A673 (cell line): ENCODE data around the gene OST4. TPM values are rescaled to one million over a fixed set of nuclear protein-coding genes. Genes with fewer than 3 reads are reported as not detected.
A peak's percentile ranks its signal among the peaks of the same experiment; 100 is the strongest.

ENCODE experiments used
- BruUV-seq: library from RNA; stranded (reverse); fragments of 400-500 nt; replicated peaks from 2 replicates; lab custom pipeline; 2021; lab: Mats Ljungman, UMichigan
- CTCF ChIA-PET: fragments of 300-600 bp; sonication (Branson Sonifier 250); formaldehyde crosslinking; loops from one replicate; lab custom pipeline; 2022; ENCODE audit warnings: antibody characterized with exemption; lab: Charles Lee
- POLR2A ChIA-PET: fragments of 300-600 bp; sonication (Branson Sonifier 250); formaldehyde crosslinking; loops from one replicate; lab custom pipeline; 2022; ENCODE audit warnings: antibody characterized with exemption; ENCODE audit not compliant: low non-redundant PET; lab: Charles Lee
- DNase-seq: peaks from one replicate; pipeline ENCODE4 v3.0.0-alpha.2; 2015; ENCODE audit warnings: low spot score
- H3K27ac ChIP-seq: fragments of 200-600 bp; sonication (generic); 2 replicates; pipeline ENCODE4 v1.5.1; 2016; ENCODE audit warnings: mixed run types, low read depth, mild to moderate bottlenecking, mixed read lengths, antibody characterized with exemption, low read length; ENCODE audit not compliant: poor library complexity, severe bottlenecking
- H3K27me3 ChIP-seq: fragments of 200-600 bp; sonication (generic); replicated peaks from 2 replicates; pipeline ENCODE4 v1.6.1; 2017; ENCODE audit warnings: mixed run types, low read depth, mild to moderate bottlenecking, mixed read lengths, antibody characterized with exemption, low read length; ENCODE audit not compliant: insufficient read depth, poor library complexity
- H3K36me3 ChIP-seq: fragments of 200-600 bp; sonication (generic); 2 replicates; pipeline ENCODE4 v1.6.1; 2016; ENCODE audit warnings: mixed run types, mild to moderate bottlenecking, mixed read lengths, antibody characterized with exemption, low read length; ENCODE audit not compliant: insufficient read depth, poor library complexity, severe bottlenecking
- H3K4me1 ChIP-seq: fragments of 200-600 bp; sonication (generic); 2 replicates; pipeline ENCODE4 v1.6.1; 2017; ENCODE audit warnings: mixed run types, mild to moderate bottlenecking, mixed read lengths, antibody characterized with exemption, low read length; ENCODE audit not compliant: insufficient read depth, poor library complexity, severe bottlenecking
- H3K4me3 ChIP-seq: fragments of 200-600 bp; sonication (generic); 2 replicates; pipeline ENCODE4 v1.5.1; 2016; ENCODE audit warnings: low read depth, mixed run types, mild to moderate bottlenecking, mixed read lengths, low read length; ENCODE audit not compliant: poor library complexity, severe bottlenecking
- H3K9me3 ChIP-seq: fragments of 200-600 bp; sonication (generic); 2 replicates; pipeline ENCODE4 v1.6.1; 2016; ENCODE audit warnings: mixed run types, low read depth, mild to moderate bottlenecking, mixed read lengths, antibody characterized with exemption, low read length; ENCODE audit not compliant: poor library complexity, severe bottlenecking
- EZH2 ChIP-seq: fragments of 200-600 bp; sonication (generic); IDR thresholded peaks from 2 replicates; pipeline ENCODE4 v1.6.1; 2017; ENCODE audit warnings: borderline replicate concordance, low read depth, mild to moderate bottlenecking, mixed read lengths, antibody characterized with exemption, low read length; ENCODE audit not compliant: poor library complexity, severe bottlenecking
- intact Hi-C: fragments of 100-400 bp; cut with micrococcal nuclease; formaldehyde crosslinking; loops from one replicate; pipeline ENCODE4 v1.10.0; 2022; ENCODE audit not compliant: unreplicated experiment
- total RNA-seq: library from RNA; stranded (reverse); gene quantifications from 2 replicates; pipeline ENCODE4 v1.2.3, GENCODE V29; 2021
- TF ChIP-seq, protein P1 (sequence below): fragments of 300-800, 200-600 bp; sonication (generic); conservative IDR thresholded peaks from 2 replicates; pipeline ENCODE4 v1.5.1; 2017; ENCODE audit warnings: low read depth, mild to moderate bottlenecking, antibody characterized with exemption, low read length, moderate library complexity, mixed read lengths

Gene OST4
- total RNA-seq, 1 experiment from 2014 or later, result 235 TPM

DNA sequence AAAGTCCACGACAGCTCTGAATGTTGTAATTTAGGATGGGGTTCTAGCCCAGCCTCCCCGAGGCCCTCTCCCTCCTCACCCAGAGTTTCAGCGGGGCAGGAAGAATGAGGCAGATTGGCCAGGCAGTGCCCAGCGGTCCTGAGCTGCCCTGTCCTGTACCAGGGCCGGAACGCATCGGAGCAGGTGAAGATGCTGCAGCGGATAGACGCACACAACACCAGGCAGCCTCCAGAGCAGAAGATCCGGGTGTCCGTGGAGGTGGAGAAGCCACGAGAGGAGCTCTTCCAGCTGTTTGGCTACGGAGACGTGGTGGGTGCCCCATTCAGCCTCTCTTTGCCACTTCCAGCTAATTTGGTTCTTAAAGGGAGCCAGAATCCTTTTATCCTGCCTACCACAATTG, 25.9 kb upstream of the OST4 start:
- intact Hi-C loops, result loop anchor here (5.0 kb wide), 1 partner anchor 205 kb away; no protein-coding TSS in a partner anchor
- POLR2A ChIA-PET, result no interaction called here
- no TSS peak for BruUV-seq
- Histone ChIP-seq H3K9me3 (no peaks in the 10 kb centered on the region), H3K4me3 (no peak overlapping the region), H3K27me3 (no peaks in the 10 kb centered on the region), H3K36me3 (peaks cover 3% of the 10 kb centered on the region), H3K27ac (no peak overlapping the region), H3K4me1 (no peaks in the 10 kb centered on the region)
- no peak for TF ChIP-seq EZH2
- DNase-seq, result no peak
- CTCF ChIA-PET, result no interaction called here

DNA sequence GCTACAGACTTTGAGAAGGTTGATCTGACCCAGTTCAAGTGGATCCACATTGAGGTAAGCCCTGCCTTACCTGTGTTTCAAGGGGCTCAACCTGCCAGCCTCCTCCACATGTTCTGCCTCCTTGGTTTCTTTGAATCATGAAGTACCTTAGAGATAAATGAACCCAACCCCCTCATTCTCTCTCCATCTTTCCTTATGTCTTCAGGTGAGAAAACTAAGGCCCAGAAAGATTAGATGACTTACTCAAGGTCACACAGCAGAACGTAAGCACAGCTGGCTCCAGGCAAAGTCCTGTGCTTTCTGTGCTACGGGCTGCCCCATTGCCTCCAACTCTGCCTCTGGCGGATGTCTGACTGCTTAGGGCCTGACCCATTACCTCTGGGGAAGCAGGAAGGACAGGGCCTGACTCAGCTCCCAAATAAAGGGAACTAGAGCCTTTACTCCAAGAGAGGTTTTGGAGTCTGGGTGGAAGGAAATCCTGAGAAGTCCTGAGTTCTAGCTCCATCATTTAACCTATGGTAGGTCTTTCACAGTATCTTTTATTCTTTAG, 25.4 kb upstream of the OST4 start:
- TF ChIP-seq, protein P1, sequence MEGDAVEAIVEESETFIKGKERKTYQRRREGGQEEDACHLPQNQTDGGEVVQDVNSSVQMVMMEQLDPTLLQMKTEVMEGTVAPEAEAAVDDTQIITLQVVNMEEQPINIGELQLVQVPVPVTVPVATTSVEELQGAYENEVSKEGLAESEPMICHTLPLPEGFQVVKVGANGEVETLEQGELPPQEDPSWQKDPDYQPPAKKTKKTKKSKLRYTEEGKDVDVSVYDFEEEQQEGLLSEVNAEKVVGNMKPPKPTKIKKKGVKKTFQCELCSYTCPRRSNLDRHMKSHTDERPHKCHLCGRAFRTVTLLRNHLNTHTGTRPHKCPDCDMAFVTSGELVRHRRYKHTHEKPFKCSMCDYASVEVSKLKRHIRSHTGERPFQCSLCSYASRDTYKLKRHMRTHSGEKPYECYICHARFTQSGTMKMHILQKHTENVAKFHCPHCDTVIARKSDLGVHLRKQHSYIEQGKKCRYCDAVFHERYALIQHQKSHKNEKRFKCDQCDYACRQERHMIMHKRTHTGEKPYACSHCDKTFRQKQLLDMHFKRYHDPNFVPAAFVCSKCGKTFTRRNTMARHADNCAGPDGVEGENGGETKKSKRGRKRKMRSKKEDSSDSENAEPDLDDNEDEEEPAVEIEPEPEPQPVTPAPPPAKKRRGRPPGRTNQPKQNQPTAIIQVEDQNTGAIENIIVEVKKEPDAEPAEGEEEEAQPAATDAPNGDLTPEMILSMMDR, result no peak
- no peak for TF ChIP-seq EZH2
- BruUV-seq, result no TSS peak
- intact Hi-C loops, result loop anchor here (5.0 kb wide), 1 partner anchor 205 kb away; no protein-coding TSS in a partner anchor

DNA sequence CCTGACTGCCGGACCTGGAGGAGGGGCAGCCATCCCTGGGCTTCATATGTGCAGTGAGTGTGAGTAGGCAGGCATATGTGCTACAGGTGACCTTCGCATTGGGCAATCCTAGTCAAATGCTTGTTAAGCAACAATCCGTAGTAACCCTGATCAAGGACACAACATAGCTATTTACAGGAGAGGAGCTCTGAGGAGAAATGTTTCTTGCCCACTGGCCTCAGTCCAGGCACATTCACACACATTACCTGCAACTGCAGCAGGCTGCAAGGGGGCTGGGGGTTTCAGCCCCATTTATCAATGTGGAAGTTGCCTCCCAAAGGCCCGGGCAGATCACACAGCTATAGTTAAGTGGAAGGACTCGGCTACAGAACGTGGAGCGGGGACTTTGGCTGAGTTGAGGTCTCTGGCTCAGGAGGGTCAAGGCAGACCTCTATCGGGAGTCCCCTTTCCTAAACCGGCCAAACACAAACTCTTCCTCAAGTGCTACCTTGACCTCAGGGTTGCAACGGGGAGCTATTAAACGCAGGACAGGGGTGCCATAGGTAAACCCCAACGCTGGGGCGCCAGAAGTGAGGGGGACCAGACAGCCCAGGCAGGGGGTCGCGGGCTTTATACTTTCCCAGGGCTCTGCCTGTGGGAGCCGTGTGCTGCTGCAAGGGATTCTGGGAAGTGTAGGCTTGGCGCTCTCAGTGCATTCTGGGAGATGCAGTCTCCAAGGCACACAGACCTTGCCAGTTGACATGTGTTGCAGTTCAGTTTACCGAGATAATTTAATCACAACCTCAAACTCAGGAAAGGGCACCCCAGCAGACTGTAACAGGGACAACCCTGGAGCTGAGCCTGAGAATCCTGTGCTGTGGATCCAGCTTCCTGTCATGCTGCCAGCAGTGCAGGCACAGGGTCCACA, 24.5 kb upstream of the OST4 start:
- Histone ChIP-seq H3K4me1 (no peaks in the 10 kb centered on the region), H3K4me3 (peak overlapping the region; percentile 10), H3K9me3 (no peaks in the 10 kb centered on the region), H3K36me3 (peaks cover 3% of the 10 kb centered on the region), H3K27ac (no peak overlapping the region), H3K27me3 (no peaks in the 10 kb centered on the region)
- TF ChIP-seq, protein P1, result no peak
- no peak for TF ChIP-seq EZH2
- peak; percentile 73 for DNase-seq
- BruUV-seq, result no TSS peak
- CTCF ChIA-PET, result no interaction called here
- POLR2A ChIA-PET, result no interaction called here
- intact Hi-C loops, result loop anchor here (5.0 kb wide), 1 partner anchor 206 kb away; no protein-coding TSS in a partner anchor

More for the DNA sequence above, 25.4 kb upstream of the OST4 start:
- no peaks in the 10 kb centered on the region for H3K27me3 ChIP-seq
- H3K9me3 ChIP-seq, result no peaks in the 10 kb centered on the region
- CTCF ChIA-PET, result no interaction called here
- no peaks in the 10 kb centered on the region for H3K4me1 ChIP-seq
- H3K36me3 ChIP-seq, result peaks cover 3% of the 10 kb centered on the region
- no peak overlapping the region for H3K27ac ChIP-seq
- no peak for DNase-seq
- H3K4me3 ChIP-seq, result no peak overlapping the region
- POLR2A ChIA-PET, result no interaction called here
